Activated CD8-positive, alpha-beta memory T cell treated with anti-CD3 and anti-CD28 coated beads for 4 hours (primary cell): Measurements from ENCODE around the gene AXIN1.
"Not testable (repeated sequence)": the region's sequence is repeated elsewhere in the genome, so short reads cannot be mapped to it uniquely, and the experiment has no call there.

Experiments
- DNase-seq, 2 donors: peaks; one replicate each; pipeline ENCODE4 v3.0.0-alpha.2; 2020; ENCODE audit warnings: low read depth in 2 of 2

The AXIN1 gene

GRCh38 chr16:333406-334094 is 19.0 kb downstream of the AXIN1 start:
- DNase-seq = no peak

- DNase-seq = not testable (repeated sequence)
Measured at GRCh38 chr16:331181-331814, 21.2 kb downstream of the AXIN1 start.

GRCh38 chr16:330741-331140 is 21.8 kb downstream of the AXIN1 start:
- DNase-seq = no peak

- DNase-seq = no peak
Measured at GRCh38 chr16:325375-326145, 27.0 kb downstream of the AXIN1 start.

- DNase-seq = no peak
Measured at GRCh38 chr16:324451-325334, 27.8 kb downstream of the AXIN1 start.

GRCh38 chr16:324201-324450 is 28.4 kb downstream of the AXIN1 start:
- no peak for DNase-seq

- DNase-seq = no peak
Measured at GRCh38 chr16:322476-323143, 29.9 kb downstream of the AXIN1 start.

GRCh38 chr16:321532-321931 is 31.0 kb downstream of the AXIN1 start:
- DNase-seq = no peak

- DNase-seq = no peak
Measured at GRCh38 chr16:320206-320605, 32.3 kb downstream of the AXIN1 start.

GRCh38 chr16:318628-319027 is 33.9 kb downstream of the AXIN1 start:
- no peak for DNase-seq

GRCh38 chr16:317583-317982 is 34.9 kb downstream of the AXIN1 start:
- DNase-seq = no peak

- no peak for DNase-seq
Measured at GRCh38 chr16:316741-317464, 35.6 kb downstream of the AXIN1 start.

- no peak for DNase-seq
Measured at GRCh38 chr16:314795-315299, 37.7 kb downstream of the AXIN1 start.

- no peak for DNase-seq
Measured at GRCh38 chr16:314351-314750, 38.2 kb downstream of the AXIN1 start.

- DNase-seq = no peak
Measured at GRCh38 chr16:311725-312124, 40.8 kb downstream of the AXIN1 start.

- no peak for DNase-seq
Measured at GRCh38 chr16:309476-309875, 43.0 kb downstream of the AXIN1 start.

GRCh38 chr16:307691-308312 is 44.7 kb downstream of the AXIN1 start:
- no peak for DNase-seq

- no peak for DNase-seq
Measured at GRCh38 chr16:306911-307370, 45.6 kb downstream of the AXIN1 start.

- no peak for DNase-seq
Measured at GRCh38 chr16:305916-306626, 46.5 kb downstream of the AXIN1 start.
